ENCODE results near the gene CLEC6A.
"Not testable (repeated sequence)": the region's sequence is repeated elsewhere in the genome, so short reads cannot be mapped to it uniquely, and the experiment has no call there.

DNA sequence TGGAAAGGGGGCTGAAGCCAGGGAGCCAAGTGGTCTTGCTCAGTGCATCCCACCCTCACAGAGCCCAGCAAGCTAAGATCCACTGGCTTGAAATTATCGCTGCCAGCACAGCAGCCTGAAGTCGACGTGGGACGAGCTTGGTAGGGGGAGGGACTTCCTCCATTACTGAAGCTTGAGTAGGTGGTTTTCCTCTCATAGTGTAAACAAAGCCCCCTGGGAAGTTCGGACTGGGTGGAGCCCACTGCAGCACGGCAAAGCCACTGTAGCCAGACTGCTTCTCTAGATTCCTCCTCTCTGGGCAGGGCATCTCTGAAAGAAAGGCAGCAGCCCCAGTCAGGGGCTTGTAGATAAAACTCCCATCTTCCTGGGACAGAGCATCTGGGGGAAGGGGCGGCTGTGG, 40.3 kb downstream of the CLEC6A start:
- TF ChIP-seq, protein P1, sequence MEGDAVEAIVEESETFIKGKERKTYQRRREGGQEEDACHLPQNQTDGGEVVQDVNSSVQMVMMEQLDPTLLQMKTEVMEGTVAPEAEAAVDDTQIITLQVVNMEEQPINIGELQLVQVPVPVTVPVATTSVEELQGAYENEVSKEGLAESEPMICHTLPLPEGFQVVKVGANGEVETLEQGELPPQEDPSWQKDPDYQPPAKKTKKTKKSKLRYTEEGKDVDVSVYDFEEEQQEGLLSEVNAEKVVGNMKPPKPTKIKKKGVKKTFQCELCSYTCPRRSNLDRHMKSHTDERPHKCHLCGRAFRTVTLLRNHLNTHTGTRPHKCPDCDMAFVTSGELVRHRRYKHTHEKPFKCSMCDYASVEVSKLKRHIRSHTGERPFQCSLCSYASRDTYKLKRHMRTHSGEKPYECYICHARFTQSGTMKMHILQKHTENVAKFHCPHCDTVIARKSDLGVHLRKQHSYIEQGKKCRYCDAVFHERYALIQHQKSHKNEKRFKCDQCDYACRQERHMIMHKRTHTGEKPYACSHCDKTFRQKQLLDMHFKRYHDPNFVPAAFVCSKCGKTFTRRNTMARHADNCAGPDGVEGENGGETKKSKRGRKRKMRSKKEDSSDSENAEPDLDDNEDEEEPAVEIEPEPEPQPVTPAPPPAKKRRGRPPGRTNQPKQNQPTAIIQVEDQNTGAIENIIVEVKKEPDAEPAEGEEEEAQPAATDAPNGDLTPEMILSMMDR (IDR thresholded peaks at IDR 0.05), result not testable (repeated sequence)
- TF ChIP-seq POLR2AphosphoS5 (IDR thresholded peaks at IDR 0.05), result not testable (repeated sequence)
